KBM-7 (cell line): ENCODE measurements around the gene SATB2.
A peak's percentile ranks its signal among the peaks of the same experiment; 100 is the strongest.

Experiments used
- DNase-seq: peaks from one replicate; pipeline ENCODE4 v3.0.0-alpha.2; 2015
- in situ Hi-C: fragments of 300-500 bp; cut with MboI; formaldehyde crosslinking; loops from 2 replicates; pipeline ENCODE4 v1.14.3; 2020; ENCODE audit warnings: low sequenced_read_pairs, low pct_unique_long_range_greater_than_20kb, mixed read lengths

Gene SATB2

GRCh38 chr2:199457147-199458008 is at the start of gene SATB2:
SATB2 (minus strand) TSS chr2:199457939; CDS start chr2:199456037, 1,902 bp downstream.
- in situ Hi-C loops: no loop called here
- DNase-seq: peak; percentile 73

GRCh38 chr2:199505755-199506403 is 48.1 kb upstream of the SATB2 start:
- in situ Hi-C loops: no loop called here

GRCh38 chr2:199503148-199503547 is 45.4 kb upstream of the SATB2 start:
- DNase-seq: no peak
- in situ Hi-C loops: no loop called here

More at GRCh38 chr2:199505755-199506403, 48.1 kb upstream of the SATB2 start:
- DNase-seq: no peak

- no peak for DNase-seq
- in situ Hi-C loops: loop anchor here (25.0 kb wide), 1 partner anchor 1187 kb away; no protein-coding TSS in a partner anchor
Observed at GRCh38 chr2:199499005-199499404, 41.3 kb upstream of the SATB2 start.

- in situ Hi-C loops: loop anchor here (25.0 kb wide), 1 partner anchor 1183 kb away; no protein-coding TSS in a partner anchor
- DNase-seq: no peak
Observed at GRCh38 chr2:199495147-199495546, 37.4 kb upstream of the SATB2 start.

GRCh38 chr2:199490049-199490448 is 32.3 kb upstream of the SATB2 start:
- no peak for DNase-seq
- in situ Hi-C loops: loop anchor here (25.0 kb wide), 1 partner anchor 1178 kb away; no protein-coding TSS in a partner anchor

- in situ Hi-C loops: loop anchor here (25.0 kb wide), 1 partner anchor 1177 kb away; no protein-coding TSS in a partner anchor
- DNase-seq: peak; percentile 83
Observed at GRCh38 chr2:199488772-199489400, 31.1 kb upstream of the SATB2 start.

- DNase-seq: peak; percentile 73
- in situ Hi-C loops: loop anchor here (25.0 kb wide), 1 partner anchor 1174 kb away; no protein-coding TSS in a partner anchor
Observed at GRCh38 chr2:199485732-199486335, 28.1 kb upstream of the SATB2 start.

- DNase-seq: peak; percentile 43
- in situ Hi-C loops: loop anchor here (25.0 kb wide), 1 partner anchor 1173 kb away; no protein-coding TSS in a partner anchor
Observed at GRCh38 chr2:199484927-199485326, 27.2 kb upstream of the SATB2 start.

GRCh38 chr2:199480966-199481365 is 23.2 kb upstream of the SATB2 start:
- in situ Hi-C loops: loop anchor here (25.0 kb wide), 1 partner anchor 1169 kb away; no protein-coding TSS in a partner anchor

GRCh38 chr2:199477277-199477834 is 19.6 kb upstream of the SATB2 start:
- DNase-seq: no peak
- in situ Hi-C loops: loop anchor here (25.0 kb wide), 1 partner anchor 1165 kb away; no protein-coding TSS in a partner anchor

More at GRCh38 chr2:199480966-199481365, 23.2 kb upstream of the SATB2 start:
- DNase-seq: no peak

GRCh38 chr2:199471443-199472057 is 13.8 kb upstream of the SATB2 start:
- peak; percentile 84 for DNase-seq

GRCh38 chr2:199470672-199471442 is 13.1 kb upstream of the SATB2 start:
- in situ Hi-C loops: no loop called here
- DNase-seq: no peak

More at GRCh38 chr2:199471443-199472057, 13.8 kb upstream of the SATB2 start:
- in situ Hi-C loops: no loop called here

- in situ Hi-C loops: no loop called here
- no peak for DNase-seq
Observed at GRCh38 chr2:199470361-199470671, 12.6 kb upstream of the SATB2 start.

GRCh38 chr2:199469514-199470360 is 12.0 kb upstream of the SATB2 start:
- DNase-seq: no peak
- in situ Hi-C loops: no loop called here

GRCh38 chr2:199468561-199469513 is 11.1 kb upstream of the SATB2 start:
- in situ Hi-C loops: no loop called here
- no peak for DNase-seq
